IPS-18c (cell line): Measurements from ENCODE around the gene MTF1.

Source experiments
- H3K4me3 ChIP-seq: 2 replicates; pipeline ENCODE4 v1.7.0; 2013; ENCODE audit warnings: low read depth, mild to moderate bottlenecking, low read length, moderate library complexity; ENCODE audit not compliant: insufficient read depth
- H3K9me3 ChIP-seq: one replicate; pipeline ENCODE4 v1.6.1; 2013; ENCODE audit warnings: mild to moderate bottlenecking, low read length, moderate library complexity; ENCODE audit not compliant: control insufficient read depth, insufficient read depth

MTF1 gene

GRCh38 chr1:37813529-37814145 lies 45.8 kb downstream of the MTF1 start:
- Histone ChIP-seq H3K4me3 (no peak overlapping the region), H3K9me3 (no peaks in the 10 kb centered on the region)

- H3K4me3 ChIP-seq, result no peak overlapping the region
- H3K9me3 ChIP-seq, result no peaks in the 10 kb centered on the region
Observed at GRCh38 chr1:37811027-37811655, 48.3 kb downstream of the MTF1 start.

- H3K9me3 ChIP-seq, result no peaks in the 10 kb centered on the region
- no peak overlapping the region for H3K4me3 ChIP-seq
Observed at GRCh38 chr1:37809942-37810341, 49.5 kb downstream of the MTF1 start.

- H3K9me3 ChIP-seq, result no peaks in the 10 kb centered on the region
- H3K4me3 ChIP-seq, result peak overlapping the region; percentile 65
Observed at GRCh38 chr1:37808369-37809319, 50.7 kb downstream of the MTF1 start.

- Histone ChIP-seq H3K9me3 (no peaks in the 10 kb centered on the region), H3K4me3 (peak within 1 kb of the TSS; percentile 65)
Observed at GRCh38 chr1:37807555-37808368, 51.6 kb downstream of the MTF1 start, which contains the start of the genes C1orf122 and YRDC. C1orf122 (plus strand) TSS chr1:37807790; CDS start chr1:37808405, 615 bp downstream. YRDC (minus strand) TSS chr1:37808208; CDS start chr1:37808180, 28 bp downstream.

- Histone ChIP-seq H3K4me3 (peak overlapping the region; percentile 65), H3K9me3 (no peaks in the 10 kb centered on the region)
Observed at GRCh38 chr1:37807220-37807554, 52.2 kb downstream of the MTF1 start.

- Histone ChIP-seq H3K4me3 (no peak overlapping the region), H3K9me3 (no peaks in the 10 kb centered on the region)
Observed at GRCh38 chr1:37802439-37802838, 57.0 kb downstream of the MTF1 start.

GRCh38 chr1:37797750-37798345 lies 61.5 kb downstream of the MTF1 start:
- Histone ChIP-seq H3K9me3 (no peaks in the 10 kb centered on the region), H3K4me3 (no peak overlapping the region)

GRCh38 chr1:37795340-37796125 lies 63.9 kb downstream of the MTF1 start:
- peak overlapping the region; percentile 51 for H3K4me3 ChIP-seq
- no peaks in the 10 kb centered on the region for H3K9me3 ChIP-seq

- peak overlapping the region; percentile 51 for H3K4me3 ChIP-seq
- no peaks in the 10 kb centered on the region for H3K9me3 ChIP-seq
Observed at GRCh38 chr1:37794372-37795339, 64.7 kb downstream of the MTF1 start.

- no peaks in the 10 kb centered on the region for H3K9me3 ChIP-seq
- H3K4me3 ChIP-seq, result peak within 1 kb of the TSS; percentile 67
Observed at GRCh38 chr1:37793773-37794371, 65.5 kb downstream of the MTF1 start, which contains the start of gene MANEAL. MANEAL (plus strand) TSS chr1:37793847; CDS start chr1:37794183, 336 bp downstream.

GRCh38 chr1:37792943-37793686 lies 66.3 kb downstream of the MTF1 start:
- H3K9me3 ChIP-seq, result no peaks in the 10 kb centered on the region
- H3K4me3 ChIP-seq, result peak overlapping the region; percentile 34

GRCh38 chr1:37782491-37782890 lies 76.9 kb downstream of the MTF1 start:
- H3K9me3 ChIP-seq, result no peaks in the 10 kb centered on the region
- H3K4me3 ChIP-seq, result no peak overlapping the region

GRCh38 chr1:37778654-37779053 lies 80.7 kb downstream of the MTF1 start:
- Histone ChIP-seq H3K4me3 (no peak overlapping the region), H3K9me3 (no peaks in the 10 kb centered on the region)
